ENCODE data around the gene ZNF207.
"Not testable (repeated sequence)": the region's sequence is repeated elsewhere in the genome, so short reads cannot be mapped to it uniquely, and the experiment has no call there.

ZNF207 gene

GRCh38 chr17:32349854-32350665 is at the start of gene ZNF207:
Gene ZNF207, plus strand, starts transcription at chr17:32350157. Its CDS starts 129 bp downstream, at chr17:32350286.
- DNase-seq: peak; percentile 98

DNA sequence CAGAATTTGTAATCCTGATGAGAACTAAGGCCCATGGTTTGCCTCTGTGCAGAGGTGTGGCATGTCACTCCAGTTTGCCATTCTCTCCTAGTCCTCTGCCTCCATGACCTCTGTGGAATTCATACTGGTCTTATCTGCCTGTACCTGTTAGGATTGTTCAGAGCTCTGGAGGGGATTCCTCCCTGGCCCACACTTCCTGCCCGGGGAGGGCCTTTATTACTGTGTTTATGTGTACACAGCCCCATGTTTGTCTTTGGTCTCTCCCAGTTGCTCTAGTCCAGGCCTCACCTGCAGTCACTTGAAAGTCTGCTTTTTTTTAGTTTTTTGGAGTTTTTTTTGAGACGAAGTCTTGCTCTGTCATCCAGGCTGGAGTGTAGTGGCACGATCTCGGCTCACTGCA is 47.9 kb upstream of the ZNF207 start:
- no peak for DNase-seq

- no peak for DNase-seq
Measured at GRCh38 chr17:32302860-32303649, 46.9 kb upstream of the ZNF207 start.

DNA sequence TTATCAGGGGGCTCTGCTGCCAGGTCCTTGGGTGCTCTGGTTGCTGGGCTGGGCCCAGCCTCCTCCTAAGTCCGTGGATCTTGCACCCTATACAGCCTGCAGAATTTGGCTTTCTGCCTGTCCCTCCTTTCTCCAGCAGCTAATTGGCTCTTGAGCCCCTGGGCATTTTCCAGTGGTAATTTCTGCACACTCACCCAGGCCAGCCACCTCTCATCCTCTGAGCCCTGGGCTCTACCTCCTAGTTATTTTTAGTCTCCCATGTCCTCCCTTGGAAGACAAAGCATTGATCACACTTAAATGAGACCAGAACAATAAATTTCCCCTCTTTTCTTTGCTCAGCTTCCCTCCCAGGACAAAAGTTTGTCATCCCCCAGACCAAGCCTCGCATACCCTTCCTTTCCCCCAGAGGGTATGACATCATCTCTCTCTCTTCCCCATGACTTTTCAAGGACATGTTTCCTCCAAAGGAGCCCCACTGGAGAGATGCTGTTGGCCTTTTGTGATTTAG is 46.1 kb upstream of the ZNF207 start:
- peak; percentile 60 for DNase-seq

DNA sequence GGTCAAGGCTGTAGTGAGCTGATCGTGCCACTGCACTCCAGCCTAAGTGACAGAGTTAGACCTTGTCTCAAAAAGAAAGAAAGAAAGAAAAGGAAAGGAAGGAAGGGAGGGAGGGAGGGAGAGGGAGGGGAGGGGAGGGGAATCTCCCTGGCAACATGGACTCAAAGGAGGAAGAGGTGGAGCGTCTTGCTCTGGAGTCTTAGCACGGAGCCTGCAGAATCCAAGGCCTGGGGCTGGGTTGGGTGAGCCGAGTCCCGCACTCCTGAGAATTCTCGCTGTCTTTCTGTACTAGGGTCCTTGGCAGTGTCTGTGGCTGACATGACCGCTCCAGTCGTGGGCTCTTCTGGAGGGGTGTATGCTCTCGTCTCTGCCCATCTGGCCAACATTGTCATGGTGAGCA is 44.9 kb upstream of the ZNF207 start:
- DNase-seq: no peak

GRCh38 chr17:32307658-32308057 is 42.3 kb upstream of the ZNF207 start:
- no peak for DNase-seq

- no peak for DNase-seq
Measured at GRCh38 chr17:32311028-32311536, 38.9 kb upstream of the ZNF207 start.

DNA sequence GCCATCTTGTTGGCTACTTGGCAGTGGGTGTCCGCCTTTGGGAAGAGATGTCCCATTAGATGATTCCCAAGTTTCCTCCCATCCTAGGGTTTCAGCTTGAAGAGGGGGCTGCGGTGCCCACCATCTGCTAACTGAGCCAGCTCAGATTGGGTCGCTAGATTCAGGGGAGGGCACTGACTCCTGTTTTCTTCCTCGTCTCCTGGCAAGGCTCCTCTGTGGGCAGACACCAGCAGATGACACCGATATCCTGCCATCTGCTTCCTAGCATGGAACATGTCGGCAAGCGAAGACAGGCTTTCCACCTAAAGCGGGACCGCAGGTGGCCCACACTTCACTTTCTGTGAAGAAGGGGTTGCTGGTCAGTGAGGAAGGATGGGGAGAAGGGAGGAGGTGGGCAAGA is 35.3 kb upstream of the ZNF207 start:
- no peak for DNase-seq

GRCh38 chr17:32315171-32315570 is 34.8 kb upstream of the ZNF207 start:
- no peak for DNase-seq

DNA sequence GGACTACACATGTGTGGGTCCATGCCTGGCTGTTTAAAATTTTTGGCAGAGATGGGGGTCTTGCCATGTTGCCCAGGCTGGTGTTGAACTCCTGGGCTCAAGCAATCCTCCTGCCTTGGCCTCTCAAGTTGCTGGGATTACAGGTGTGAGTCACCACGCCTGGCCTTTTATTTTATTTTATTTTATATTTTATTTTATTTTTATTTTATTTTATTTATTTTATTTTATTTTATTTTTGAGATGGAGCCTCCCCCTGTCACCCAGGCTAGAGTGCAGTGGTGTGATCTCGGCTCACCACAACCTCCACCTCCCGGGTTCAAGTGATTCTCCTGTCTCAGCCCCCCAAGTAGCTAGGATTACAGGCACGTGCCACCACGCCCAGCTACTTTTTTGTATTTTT is 33.3 kb upstream of the ZNF207 start:
- not testable (repeated sequence) for DNase-seq

DNA sequence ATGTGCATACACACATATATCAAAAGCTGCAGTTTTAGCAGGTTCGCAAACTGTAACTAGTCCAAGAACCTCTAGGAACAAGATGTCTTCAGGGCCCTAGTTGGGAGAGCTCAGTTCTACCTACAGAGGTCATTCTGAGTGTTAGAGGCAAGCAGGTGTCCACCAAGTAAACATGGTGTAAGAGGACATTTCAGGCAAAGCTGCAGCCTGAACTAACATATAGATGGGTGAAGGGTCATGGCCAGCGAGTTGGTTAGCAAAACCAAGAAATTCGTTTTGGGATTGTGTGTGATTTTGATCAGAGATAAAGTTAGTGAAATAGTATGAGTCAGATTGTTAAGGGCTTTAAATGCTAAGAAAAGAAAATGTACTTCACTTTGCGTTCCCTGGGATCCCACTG is 32.6 kb upstream of the ZNF207 start:
- DNase-seq: no peak

GRCh38 chr17:32318071-32318470 is 31.9 kb upstream of the ZNF207 start:
- DNase-seq: no peak

DNA sequence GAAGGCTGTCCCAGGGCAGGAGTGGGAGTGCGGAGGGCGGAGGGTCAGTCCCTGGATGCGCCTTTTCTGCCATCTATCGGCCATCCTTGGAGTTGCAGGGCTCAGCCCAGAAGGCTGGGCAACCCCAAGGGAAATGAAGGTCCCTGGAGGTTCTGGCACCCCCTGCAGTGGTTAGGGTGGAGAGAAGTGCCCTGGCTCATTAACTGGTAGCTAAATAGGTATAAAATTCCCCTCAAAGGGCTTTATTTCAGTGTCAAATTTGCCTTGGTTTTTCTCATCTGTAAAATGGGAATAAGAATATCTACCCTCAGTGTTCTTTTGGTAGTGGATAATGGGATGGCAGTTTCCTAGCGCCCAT is 30.4 kb upstream of the ZNF207 start:
- peak; percentile 62 for DNase-seq

- DNase-seq: not testable (repeated sequence)
Measured at GRCh38 chr17:32320080-32320479, 29.9 kb upstream of the ZNF207 start.

DNA sequence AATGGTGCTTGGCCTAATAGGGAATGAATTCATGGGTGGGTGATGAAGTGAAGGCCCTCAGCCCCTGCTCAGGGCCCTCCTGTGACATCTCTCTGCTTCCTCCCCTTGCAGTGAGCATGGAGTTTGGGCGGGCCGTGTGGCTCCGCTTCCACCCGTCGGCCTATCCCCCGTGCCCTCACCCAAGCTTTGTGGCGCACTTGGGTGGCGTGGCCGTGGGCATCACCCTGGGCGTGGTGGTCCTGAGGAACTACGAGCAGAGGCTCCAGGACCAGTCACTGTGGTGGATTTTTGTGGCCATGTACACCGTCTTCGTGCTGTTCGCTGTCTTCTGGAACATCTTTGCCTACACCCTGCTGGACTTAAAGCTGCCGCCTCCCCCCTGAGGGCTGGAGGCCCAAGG is 29.1 kb upstream of the ZNF207 start:
- DNase-seq: no peak

DNA sequence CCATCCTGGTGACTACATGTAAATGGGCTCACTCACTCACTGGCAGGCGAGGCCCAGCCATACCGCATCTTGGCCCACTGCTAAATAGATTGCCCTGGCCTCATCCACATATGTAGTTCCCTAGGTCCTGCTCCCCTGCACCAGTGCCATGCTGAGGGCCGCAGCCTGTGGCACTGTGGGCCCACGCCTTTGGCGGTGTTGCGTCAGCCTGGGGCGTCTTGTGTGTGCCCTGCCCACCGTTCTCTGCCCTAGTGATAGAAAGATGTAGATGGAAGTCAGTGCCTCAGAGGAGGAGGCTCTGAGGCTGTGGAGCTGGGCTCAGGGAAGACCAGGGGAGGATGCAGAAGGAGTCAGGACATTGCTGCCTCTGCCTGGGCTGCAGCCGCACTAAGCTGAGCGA is 26.9 kb upstream of the ZNF207 start:
- no peak for DNase-seq

DNA sequence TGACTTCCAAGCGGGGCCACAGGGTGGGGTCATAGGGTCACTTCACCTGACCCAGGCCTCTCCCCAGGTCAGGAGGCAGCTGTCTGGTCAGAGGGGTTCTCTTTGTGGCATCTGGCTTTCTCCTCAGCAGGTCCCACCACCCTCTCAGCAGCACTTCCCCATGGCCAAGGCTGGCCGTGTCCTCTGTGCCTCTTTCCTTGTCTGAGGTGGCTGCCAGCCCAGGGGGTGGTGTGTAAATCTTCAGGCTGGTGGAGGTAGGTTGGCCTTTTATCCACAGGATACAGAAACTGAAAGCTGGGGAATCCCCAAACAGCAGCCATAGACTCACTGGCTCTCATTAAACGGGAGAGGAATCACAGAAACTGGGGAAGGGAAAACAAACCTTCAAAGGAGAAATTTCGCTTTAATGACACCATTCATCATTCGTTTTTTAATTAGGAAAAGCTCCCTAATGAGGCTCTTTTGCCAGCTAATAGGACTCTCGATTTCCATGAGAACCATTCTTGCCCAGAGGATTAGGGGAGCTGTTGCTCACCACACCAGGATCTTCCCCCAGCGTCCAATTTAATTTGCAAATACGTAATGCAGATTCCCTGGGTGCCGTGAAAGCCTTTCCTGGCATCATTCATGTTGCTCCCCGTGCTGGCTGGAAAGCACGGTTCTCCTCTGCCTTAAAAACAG is 26.0 kb upstream of the ZNF207 start:
- DNase-seq: no peak

DNA sequence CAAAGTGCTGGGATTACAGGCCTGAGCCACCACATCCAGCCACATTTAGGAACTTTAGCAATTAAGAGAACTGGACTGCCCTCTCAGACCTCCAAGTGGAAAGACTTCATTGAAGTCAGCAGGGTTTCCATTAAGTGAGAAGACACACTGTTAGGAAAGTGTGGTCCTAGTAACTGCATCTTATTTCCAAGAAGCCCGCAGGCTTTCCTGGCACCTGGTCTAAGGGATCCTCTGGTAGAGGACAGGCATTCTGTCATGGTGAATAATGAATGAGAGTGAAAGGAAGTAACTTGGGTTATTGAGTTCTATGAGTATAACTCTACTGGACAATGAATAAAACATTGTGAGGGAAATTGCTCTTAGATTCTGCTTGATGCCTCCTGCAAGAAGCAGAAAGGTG is 22.0 kb upstream of the ZNF207 start:
- no peak for DNase-seq

DNA sequence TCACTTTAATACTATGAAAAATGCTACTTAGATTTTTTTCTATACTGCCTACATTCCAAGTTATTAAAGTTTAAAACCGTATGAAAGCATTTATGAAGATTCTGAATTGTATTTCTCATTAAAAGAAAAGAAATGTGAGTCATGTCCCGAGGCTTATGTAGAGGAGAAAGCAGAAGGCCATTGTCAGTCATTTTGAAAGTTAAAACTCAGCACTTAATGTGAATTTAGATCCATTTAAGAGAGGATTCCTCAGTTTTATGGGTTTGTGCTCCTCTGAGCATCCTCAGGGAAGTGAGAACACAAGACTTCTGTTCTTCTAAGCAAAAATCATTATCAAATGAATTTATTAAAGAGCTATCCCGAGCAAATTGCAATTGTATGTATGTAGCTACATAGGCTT is 19.8 kb upstream of the ZNF207 start:
- no peak for DNase-seq

GRCh38 chr17:32331243-32332040 is 18.5 kb upstream of the ZNF207 start:
- no peak for DNase-seq

DNA sequence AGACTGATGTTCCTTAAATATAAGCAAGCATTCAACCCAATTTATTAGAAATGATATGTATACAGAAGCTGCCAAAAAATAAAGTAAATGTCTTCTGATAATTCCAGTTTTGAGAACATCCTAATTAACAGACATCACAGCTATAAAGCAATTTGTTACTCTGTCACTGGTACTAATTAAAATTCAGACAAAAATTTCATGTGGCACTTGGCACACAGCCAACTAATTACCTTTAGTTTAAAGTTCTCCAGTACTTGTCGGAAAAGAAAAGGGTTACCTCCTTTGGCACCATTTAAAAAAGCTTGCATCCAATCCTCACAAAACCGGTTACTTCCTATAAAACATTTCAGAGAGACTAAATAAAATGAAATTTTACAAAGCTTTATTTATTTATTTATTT is 16.8 kb upstream of the ZNF207 start:
- no peak for DNase-seq

- DNase-seq: no peak
Measured at GRCh38 chr17:32335046-32335445, 14.9 kb upstream of the ZNF207 start.

- DNase-seq: no peak
Measured at GRCh38 chr17:32335687-32336086, 14.3 kb upstream of the ZNF207 start.

Data from NCI-H1092 (cell line).